GM23338 (cell line): Measurements from ENCODE around the gene CCDC174. TPM values are rescaled to one million over a fixed set of nuclear protein-coding genes. Genes with fewer than 3 reads are reported as not detected.

ENCODE experiments used
- ATAC-seq: fragments of 200-7000 bp; cut with Tn5 transposase; 3 replicates; pipeline ENCODE4 v1.9.1; 2020
- DNase-seq: peaks from one replicate; pipeline ENCODE4 v3.0.0-alpha.2; 2015; ENCODE audit warnings: low spot score
- H2AFZ ChIP-seq: fragments of 200-600 bp; sonication (generic); 2 replicates; pipeline ENCODE4 v1.8.0; 2016; ENCODE audit warnings: antibody characterized with exemption, mild to moderate bottlenecking, moderate library complexity
- H3F3A ChIP-seq: fragments of 200-600 bp; sonication (generic); replicated peaks from 2 replicates; pipeline ENCODE4 v1.8.0; 2017; ENCODE audit warnings: antibody characterized with exemption, mixed run types, low read depth
- H3K27ac ChIP-seq: fragments of 200-600 bp; sonication (generic); 2 replicates; pipeline ENCODE4 v1.6.1; 2016; ENCODE audit warnings: low read depth
- H3K27me3 ChIP-seq: fragments of 200-600 bp; sonication (generic); 2 replicates; pipeline ENCODE4 v1.8.0; 2016; ENCODE audit warnings: mild to moderate bottlenecking, mixed run types, moderate library complexity; ENCODE audit not compliant: insufficient read depth
- H3K36me3 ChIP-seq: fragments of 200-600 bp; sonication (generic); 2 replicates; pipeline ENCODE4 v1.8.0; 2016; ENCODE audit warnings: mild to moderate bottlenecking; ENCODE audit not compliant: insufficient read depth
- H3K4me1 ChIP-seq: fragments of 200-600 bp; sonication (generic); 2 replicates; pipeline ENCODE4 v1.8.0; 2016; ENCODE audit warnings: mild to moderate bottlenecking, moderate library complexity; ENCODE audit not compliant: insufficient read depth
- H3K4me2 ChIP-seq: fragments of 200-600 bp; sonication (generic); 2 replicates; pipeline ENCODE4 v1.7.1; 2017; ENCODE audit warnings: mixed run types
- H3K4me3 ChIP-seq: fragments of 200-600 bp; sonication (generic); 2 replicates; pipeline ENCODE4 v1.6.1; 2016; ENCODE audit warnings: mixed run types
- H3K79me2 ChIP-seq: fragments of 200-600 bp; sonication (generic); replicated peaks from 2 replicates; pipeline ENCODE4 v1.8.0; 2017; ENCODE audit warnings: mild to moderate bottlenecking; ENCODE audit not compliant: insufficient read depth
- H3K9me2 ChIP-seq: fragments of 200-600 bp; sonication (generic); 2 replicates; pipeline ENCODE4 v1.8.0; 2017; ENCODE audit not compliant: insufficient read depth
- H4K20me1 ChIP-seq: fragments of 200-600 bp; sonication (generic); replicated peaks from 2 replicates; pipeline ENCODE4 v1.8.0; 2017; ENCODE audit warnings: mild to moderate bottlenecking; ENCODE audit not compliant: insufficient read depth
- H3K27ac Mint-ChIP-seq: 2 replicates; pipeline ENCODE4 v1.8.0; 2020; ENCODE audit warnings: inconsistent platforms, mild to moderate bottlenecking, moderate library complexity, mixed read lengths
- H3K27me3 Mint-ChIP-seq: 3 replicates; pipeline ENCODE4 v1.8.0; 2022; ENCODE audit warnings: low read depth, mild to moderate bottlenecking, moderate library complexity, mixed read lengths, inconsistent platforms; ENCODE audit not compliant: insufficient read depth, poor library complexity
- H3K36me3 Mint-ChIP-seq: 3 replicates; pipeline ENCODE4 v1.8.0; 2021; ENCODE audit warnings: low read depth, mild to moderate bottlenecking, inconsistent platforms, moderate library complexity, mixed read lengths
- H3K4me1 Mint-ChIP-seq: 3 replicates; pipeline ENCODE4 v1.8.0; 2020; ENCODE audit warnings: mild to moderate bottlenecking, inconsistent platforms, mixed read lengths
- H3K4me3 Mint-ChIP-seq: 3 replicates; pipeline ENCODE4 v1.8.0; 2021; ENCODE audit warnings: moderate library complexity, mild to moderate bottlenecking, inconsistent platforms, mixed read lengths
- H3K9me3 Mint-ChIP-seq: 3 replicates; pipeline ENCODE4 v1.8.0; 2020; ENCODE audit warnings: moderate library complexity, mild to moderate bottlenecking, inconsistent platforms, mixed read lengths
- CREB1 ChIP-seq: fragments of 250-450 bp; sonication (Bioruptor Pico); IDR thresholded peaks from 2 replicates; pipeline ENCODE4 v1.5.0; 2020; ENCODE audit warnings: low read depth, mild to moderate bottlenecking, moderate library complexity
- CTCF ChIP-seq, 2 experiments: fragments of 200-600 bp in 1 of 2; sonication (generic) in 1 of 2; conservative IDR thresholded peaks; 2 replicates each; pipeline versions ENCODE4 v1.5.1 to v1.6.1; 2016 to 2017; ENCODE audit warnings: antibody characterized with exemption in 2 of 2, low read depth in 2 of 2, mild to moderate bottlenecking in 2 of 2, moderate library complexity in 1 of 2
- ETS1 ChIP-seq: IDR thresholded peaks from 2 replicates; pipeline ENCODE4 v1.6.1; 2016; ENCODE audit warnings: antibody characterized with exemption
- EZH2 ChIP-seq: fragments of 200-600 bp; sonication (generic); IDR thresholded peaks from one replicate; pipeline ENCODE4 v1.8.0; 2017; ENCODE audit warnings: antibody characterized with exemption, mild to moderate bottlenecking, low read depth; ENCODE audit not compliant: unreplicated experiment
- EZH2phosphoT487 ChIP-seq: fragments of 200-600 bp; sonication (generic); IDR thresholded peaks from one replicate; pipeline ENCODE4 v1.8.1; 2018; ENCODE audit warnings: antibody characterized with exemption; ENCODE audit not compliant: unreplicated experiment
- JUNB ChIP-seq: IDR thresholded peaks from one replicate; pipeline ENCODE4 v1.6.1; 2016; ENCODE audit warnings: antibody characterized with exemption; ENCODE audit not compliant: unreplicated experiment
- NANOG ChIP-seq: IDR thresholded peaks from 2 replicates; pipeline ENCODE4 v1.6.1; 2016; ENCODE audit warnings: antibody characterized with exemption, borderline replicate concordance
- POLR2AphosphoS5 ChIP-seq: IDR thresholded peaks from 2 replicates; pipeline ENCODE4 v1.6.1; 2016; ENCODE audit warnings: antibody characterized with exemption, low read depth
- REST ChIP-seq: IDR thresholded peaks from one replicate; pipeline ENCODE4 v1.6.1; 2018; ENCODE audit warnings: antibody characterized with exemption; ENCODE audit not compliant: unreplicated experiment
- STAT1 ChIP-seq: IDR thresholded peaks from one replicate; pipeline ENCODE4 v1.6.1; 2016; ENCODE audit warnings: antibody characterized with exemption; ENCODE audit not compliant: unreplicated experiment
- ZNF114 ChIP-seq: fragments of 250-450 bp; sonication (Bioruptor Pico); IDR thresholded peaks from 2 replicates; pipeline ENCODE4 v1.5.0; 2020; ENCODE audit warnings: mild to moderate bottlenecking, moderate library complexity
- ZNF331 ChIP-seq: fragments of 250-450 bp; sonication (Bioruptor Pico); IDR thresholded peaks from 2 replicates; pipeline ENCODE4 v1.5.0; 2020; ENCODE audit warnings: low read depth, mild to moderate bottlenecking, moderate library complexity
- ZNF462 ChIP-seq: fragments of 250-450 bp; sonication (Bioruptor Pico); IDR thresholded peaks from 2 replicates; pipeline ENCODE4 v1.5.0; 2020; ENCODE audit warnings: mild to moderate bottlenecking, moderate library complexity
- polyA plus RNA-seq: library from polyadenylated mRNA; unstranded; fragments of >200 nt; fragmentation: Nextera tagmentation; extraction: Ambion mirVana; gene quantifications from 2 replicates; pipeline ENCODE4 v1.2.1, GENCODE V29; 2016
- total RNA-seq: library from RNA; depleted of rRNA; stranded (reverse); fragments of >200 nt; shearing (Covaris generic); gene quantifications from 2 replicates; pipeline ENCODE4 v1.2.3, GENCODE V29; 2014

Gene CCDC174
- total and polyA plus RNA-seq, 2 experiments from 2014 or later, result 11.2 to 46.3 TPM

- Mint-ChIP-seq H3K27me3 (peaks cover 1% of the 10 kb centered on the region), H3K9me3 (no peaks in the 10 kb centered on the region), H3K36me3 (no peaks in the 10 kb centered on the region), H3K27ac (no peak overlapping the region), H3K4me3 (no peak overlapping the region), H3K4me1 (peaks cover 10% of the 10 kb centered on the region)
- no peak overlapping the region for H3K27ac ChIP-seq
- no peak for DNase-seq
- no peak overlapping the region; the same call in 1 of the 2 replicates for H2AFZ ChIP-seq
- H4K20me1 ChIP-seq, result no peaks in the 10 kb centered on the region
- H3K27me3 ChIP-seq, result no peaks in the 10 kb centered on the region
- no peaks in the 10 kb centered on the region for H3F3A ChIP-seq
- TF ChIP-seq EZH2phosphoT487 (no peak), ETS1 (no peak), EZH2 (no peak), REST (no peak), ZNF114 (CRISPR knock-in tag) (no peak), JUNB (no peak), ZNF331 (CRISPR knock-in tag) (no peak), NANOG (no peak), ZNF462 (CRISPR knock-in tag) (no peak), CTCF (conservative IDR thresholded peaks at IDR 0.05; ENCODE audit: low read depth in 2 of 2) (no peak), CREB1 (CRISPR knock-in tag) (no peak), STAT1 (no peak), POLR2AphosphoS5 (no peak)
- no peaks in the 10 kb centered on the region for H3K36me3 ChIP-seq
- no peak overlapping the region for H3K4me3 ChIP-seq
- H3K4me2 ChIP-seq, result no peak overlapping the region
- ATAC-seq, result no peak
- H3K4me1 ChIP-seq, result no peaks in the 10 kb centered on the region
- H3K79me2 ChIP-seq, result no peaks in the 10 kb centered on the region
- no peaks in the 10 kb centered on the region for H3K9me2 ChIP-seq
Measured at GRCh38 chr3:14721126-14721864, 69.7 kb downstream of the CCDC174 start.
